Measurements from ENCODE around the gene CHST13.

CHST13 gene

GRCh38 chr3:126488185-126488584, 35.8 kb upstream of the CHST13 start:
- DNase-seq (ENCODE audit: low read depth): no peak

GRCh38 chr3:126488886-126489569, 34.9 kb upstream of the CHST13 start:
- no peak for DNase-seq (ENCODE audit: low read depth)

GRCh38 chr3:126490619-126491018, 33.3 kb upstream of the CHST13 start:
- DNase-seq (ENCODE audit: low read depth): no peak

GRCh38 chr3:126491221-126492013, 32.5 kb upstream of the CHST13 start:
- DNase-seq (ENCODE audit: low read depth): no peak

- no peak for DNase-seq (ENCODE audit: low read depth)
Observed at GRCh38 chr3:126493051-126493450, 30.9 kb upstream of the CHST13 start.

- DNase-seq (ENCODE audit: low read depth): no peak
Observed at GRCh38 chr3:126493739-126494138, 30.2 kb upstream of the CHST13 start.

- DNase-seq (ENCODE audit: low read depth): no peak
Observed at GRCh38 chr3:126494204-126494969, 29.6 kb upstream of the CHST13 start.

- DNase-seq (ENCODE audit: low read depth): no peak
Observed at GRCh38 chr3:126494970-126495230, 29.1 kb upstream of the CHST13 start.

GRCh38 chr3:126495786-126496185, 28.2 kb upstream of the CHST13 start:
- DNase-seq (ENCODE audit: low read depth): no peak

GRCh38 chr3:126496894-126497850, 26.8 kb upstream of the CHST13 start:
- DNase-seq (ENCODE audit: low read depth): no peak

GRCh38 chr3:126497956-126498355, 26.0 kb upstream of the CHST13 start:
- DNase-seq (ENCODE audit: low read depth): no peak

- no peak for DNase-seq (ENCODE audit: low read depth)
Observed at GRCh38 chr3:126498461-126498860, 25.5 kb upstream of the CHST13 start.

GRCh38 chr3:126498929-126499328, 25.0 kb upstream of the CHST13 start:
- DNase-seq (ENCODE audit: low read depth): no peak

- DNase-seq (ENCODE audit: low read depth): no peak
Observed at GRCh38 chr3:126499401-126499800, 24.6 kb upstream of the CHST13 start.

GRCh38 chr3:126500016-126500415, 23.9 kb upstream of the CHST13 start:
- no peak for DNase-seq (ENCODE audit: low read depth)

GRCh38 chr3:126501054-126501453, 22.9 kb upstream of the CHST13 start:
- no peak for DNase-seq (ENCODE audit: low read depth)

GRCh38 chr3:126501736-126502135, 22.2 kb upstream of the CHST13 start:
- DNase-seq (ENCODE audit: low read depth): no peak

GRCh38 chr3:126502656-126503055, 21.3 kb upstream of the CHST13 start:
- DNase-seq (ENCODE audit: low read depth): no peak

- no peak for DNase-seq (ENCODE audit: low read depth)
Observed at GRCh38 chr3:126503701-126504100, 20.3 kb upstream of the CHST13 start.

GRCh38 chr3:126507886-126508285, 16.1 kb upstream of the CHST13 start:
- DNase-seq (ENCODE audit: low read depth): no peak

GRCh38 chr3:126508564-126508964, 15.4 kb upstream of the CHST13 start:
- no peak for DNase-seq (ENCODE audit: low read depth)

Measured in GM04504 (cell line).